HEK293 (cell line): ENCODE data around the gene PAK4.
A peak's percentile ranks its signal among the peaks of the same experiment; 100 is the strongest.

Experiments used
- BCL6B ChIP-seq: fragments of 450-650 bp; formaldehyde crosslinking; IDR thresholded peaks from 2 replicates; pipeline ENCODE4 v1.5.1; 2017; ENCODE audit warnings: missing biosample characterization, missing genetic modification characterization
- GLI2 ChIP-seq: fragments of 450-650 bp; formaldehyde crosslinking; IDR thresholded peaks from 2 replicates; pipeline ENCODE4; 2017; ENCODE audit warnings: missing biosample characterization, missing genetic modification characterization, low read depth, borderline replicate concordance
- PRDM6 ChIP-seq: fragments of 450-650 bp; formaldehyde crosslinking; IDR thresholded peaks from 2 replicates; pipeline ENCODE4 v1.5.1; 2017; ENCODE audit warnings: missing biosample characterization, missing genetic modification characterization
- SCRT1 ChIP-seq: fragments of 450-650 bp; formaldehyde crosslinking; IDR thresholded peaks from 2 replicates; pipeline ENCODE4 v1.5.1; 2016; ENCODE audit warnings: missing biosample characterization, missing genetic modification characterization, borderline replicate concordance
- TRIM28 ChIP-seq: IDR thresholded peaks from 2 replicates; pipeline ENCODE4 v1.6.1; 2011; ENCODE audit warnings: low read length, control low read depth, borderline replicate concordance
- WT1 ChIP-seq: fragments of 450-650 bp; formaldehyde crosslinking; IDR thresholded peaks from 2 replicates; pipeline ENCODE4 v1.5.1; 2016; ENCODE audit warnings: missing biosample characterization, missing genetic modification characterization
- ZBTB10 ChIP-seq: fragments of 450-650 bp; formaldehyde crosslinking; IDR thresholded peaks from 2 replicates; pipeline ENCODE4 v1.5.1; 2016; ENCODE audit warnings: missing biosample characterization, missing genetic modification characterization
- ZBTB11 ChIP-seq: fragments of 450-650 bp; formaldehyde crosslinking; conservative IDR thresholded peaks from 2 replicates; pipeline ENCODE4 v1.5.1; 2016; ENCODE audit warnings: low read depth, missing biosample characterization, missing genetic modification characterization
- ZFP37 ChIP-seq: fragments of 450-650 bp; formaldehyde crosslinking; IDR thresholded peaks from 2 replicates; pipeline ENCODE4 v1.5.1; 2016; ENCODE audit warnings: missing biosample characterization, missing genetic modification characterization
- ZIC2 ChIP-seq: fragments of 450-650 bp; formaldehyde crosslinking; IDR thresholded peaks from 2 replicates; pipeline ENCODE4 v1.5.1; 2016; ENCODE audit warnings: missing biosample characterization, missing genetic modification characterization
- ZNF184 ChIP-seq: fragments of 450-650 bp; IDR thresholded peaks from 2 replicates; pipeline ENCODE4 v1.5.1; 2018; ENCODE audit warnings: missing biosample characterization, mild to moderate bottlenecking, missing genetic modification characterization
- ZNF211 ChIP-seq: fragments of 450-650 bp; formaldehyde crosslinking; IDR thresholded peaks from 2 replicates; pipeline ENCODE4 v1.5.1; 2016; ENCODE audit warnings: low read depth, missing biosample characterization, missing genetic modification characterization
- ZNF223 ChIP-seq: fragments of 450-650 bp; formaldehyde crosslinking; IDR thresholded peaks from 2 replicates; pipeline ENCODE4 v1.5.1; 2016; ENCODE audit warnings: missing biosample characterization, missing genetic modification characterization
- ZNF24 ChIP-seq: fragments of 450-650 bp; formaldehyde crosslinking; IDR thresholded peaks from 2 replicates; pipeline ENCODE4 v1.5.1; 2016; ENCODE audit warnings: missing biosample characterization, missing genetic modification characterization
- ZNF449 ChIP-seq: fragments of 450-650 bp; formaldehyde crosslinking; IDR thresholded peaks from 2 replicates; pipeline ENCODE4 v1.5.1; 2017; ENCODE audit warnings: missing biosample characterization, mild to moderate bottlenecking, missing genetic modification characterization, moderate library complexity
- ZNF558 ChIP-seq: fragments of 450-650 bp; formaldehyde crosslinking; IDR thresholded peaks from 2 replicates; pipeline ENCODE4 v1.5.1; 2016; ENCODE audit warnings: missing biosample characterization, missing genetic modification characterization
- ZNF561 ChIP-seq: fragments of 450-650 bp; IDR thresholded peaks from 2 replicates; pipeline ENCODE4 v1.5.1; 2018; ENCODE audit warnings: missing biosample characterization, missing genetic modification characterization, borderline replicate concordance
- ZNF660 ChIP-seq: fragments of 450-650 bp; IDR thresholded peaks from 2 replicates; pipeline ENCODE4 v1.5.1; 2018; ENCODE audit warnings: missing biosample characterization, mild to moderate bottlenecking, missing genetic modification characterization
- ZNF76 ChIP-seq: fragments of 450-650 bp; formaldehyde crosslinking; IDR thresholded peaks from 2 replicates; pipeline ENCODE4; 2016; ENCODE audit warnings: low read depth, missing biosample characterization, missing genetic modification characterization, borderline replicate concordance
- ZNF776 ChIP-seq: fragments of 450-650 bp; formaldehyde crosslinking; IDR thresholded peaks from 2 replicates; pipeline ENCODE4 v1.5.0; 2017; ENCODE audit warnings: missing biosample characterization, missing genetic modification characterization, borderline replicate concordance
- TF ChIP-seq, protein P1 (sequence below): fragments of 450-650 bp; IDR thresholded peaks from 2 replicates; pipeline ENCODE4 v1.5.1; 2018; ENCODE audit warnings: missing biosample characterization, mild to moderate bottlenecking, missing genetic modification characterization
- TF ChIP-seq, protein P2 (sequence below): fragments of 450-650 bp; formaldehyde crosslinking; IDR thresholded peaks from 2 replicates; pipeline ENCODE4 v1.5.1; 2016; ENCODE audit warnings: missing biosample characterization, missing genetic modification characterization

PAK4 gene

GRCh38 chr19:39125199-39125553 lies 410 bp upstream of the PAK4 start (continued):
- TF ChIP-seq ZIC2 (tag by site-specific recombination) (no peak), ZNF24 (tag by site-specific recombination) (peak; percentile 85), ZNF76 (tag by site-specific recombination) (0 out of 2 replicates have a peak, but pooled peaks have one; percentile 30), ZNF776 (no peak), ZNF223 (tag by site-specific recombination) (0 out of 2 replicates have a peak, but pooled peaks have one; percentile 32), SCRT1 (tag by site-specific recombination) (no peak), ZNF211 (no peak), ZBTB10 (tag by site-specific recombination) (peak; percentile 49; the same call in 1 of the 2 replicates), ZFP37 (tag by site-specific recombination) (0 out of 2 replicates have a peak, but pooled peaks have one; percentile 22), BCL6B (tag by site-specific recombination) (no peak), GLI2 (tag by site-specific recombination) (no peak), ZNF660 (tag by site-specific recombination) (peak; percentile 89), ZBTB11 (tag by site-specific recombination) (0 out of 2 replicates have a peak, but pooled peaks have one; percentile 12), WT1 (tag by site-specific recombination) (0 out of 2 replicates have a peak, but pooled peaks have one; percentile 34), ZNF558 (tag by site-specific recombination) (peak; percentile 51; the same call in 1 of the 2 replicates), ZNF184 (tag by site-specific recombination) (peak; percentile 90), PRDM6 (tag by site-specific recombination) (no peak), TRIM28 (no peak), ZNF449 (tag by site-specific recombination) (0 out of 2 replicates have a peak, but pooled peaks have one; percentile 34), ZNF561 (0 out of 2 replicates have a peak, but pooled peaks have one; percentile 17)
- TF ChIP-seq, protein P1, sequence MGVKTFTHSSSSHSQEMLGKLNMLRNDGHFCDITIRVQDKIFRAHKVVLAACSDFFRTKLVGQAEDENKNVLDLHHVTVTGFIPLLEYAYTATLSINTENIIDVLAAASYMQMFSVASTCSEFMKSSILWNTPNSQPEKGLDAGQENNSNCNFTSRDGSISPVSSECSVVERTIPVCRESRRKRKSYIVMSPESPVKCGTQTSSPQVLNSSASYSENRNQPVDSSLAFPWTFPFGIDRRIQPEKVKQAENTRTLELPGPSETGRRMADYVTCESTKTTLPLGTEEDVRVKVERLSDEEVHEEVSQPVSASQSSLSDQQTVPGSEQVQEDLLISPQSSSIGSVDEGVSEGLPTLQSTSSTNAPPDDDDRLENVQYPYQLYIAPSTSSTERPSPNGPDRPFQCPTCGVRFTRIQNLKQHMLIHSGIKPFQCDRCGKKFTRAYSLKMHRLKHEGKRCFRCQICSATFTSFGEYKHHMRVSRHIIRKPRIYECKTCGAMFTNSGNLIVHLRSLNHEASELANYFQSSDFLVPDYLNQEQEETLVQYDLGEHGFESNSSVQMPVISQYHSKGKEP: peak; percentile 56
- TF ChIP-seq, protein P2, sequence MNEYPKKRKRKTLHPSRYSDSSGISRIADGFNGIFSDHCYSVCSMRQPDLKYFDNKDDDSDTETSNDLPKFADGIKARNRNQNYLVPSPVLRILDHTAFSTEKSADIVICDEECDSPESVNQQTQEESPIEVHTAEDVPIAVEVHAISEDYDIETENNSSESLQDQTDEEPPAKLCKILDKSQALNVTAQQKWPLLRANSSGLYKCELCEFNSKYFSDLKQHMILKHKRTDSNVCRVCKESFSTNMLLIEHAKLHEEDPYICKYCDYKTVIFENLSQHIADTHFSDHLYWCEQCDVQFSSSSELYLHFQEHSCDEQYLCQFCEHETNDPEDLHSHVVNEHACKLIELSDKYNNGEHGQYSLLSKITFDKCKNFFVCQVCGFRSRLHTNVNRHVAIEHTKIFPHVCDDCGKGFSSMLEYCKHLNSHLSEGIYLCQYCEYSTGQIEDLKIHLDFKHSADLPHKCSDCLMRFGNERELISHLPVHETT (tag by site-specific recombination): peak; percentile 83
